GM18499 (cell line): Measurements from ENCODE around the gene TMEM245.

Experiments used
- ATAC-seq: cut with Tn5 transposase; IDR thresholded peaks from one replicate; pipeline ENCODE4 v1.9.1; 2021; ENCODE audit warnings: moderate number of reproducible peaks; ENCODE audit not compliant: insufficient read depth, unreplicated experiment

TMEM245 gene

GRCh38 chr9:109035684-109036423 is 83.9 kb downstream of the TMEM245 start:
- no peak for ATAC-seq

- no peak for ATAC-seq
These were observed 85.6 kb downstream of the TMEM245 start for GRCh38 chr9:109033941-109034700.

GRCh38 chr9:109031241-109031640 is 88.5 kb downstream of the TMEM245 start:
- no peak for ATAC-seq

- no peak for ATAC-seq
These were observed 89.3 kb downstream of the TMEM245 start for GRCh38 chr9:109030426-109030825.

- no peak for ATAC-seq
These were observed 91.3 kb downstream of the TMEM245 start for GRCh38 chr9:109028457-109028856.

GRCh38 chr9:109027176-109027575 is 92.6 kb downstream of the TMEM245 start:
- no peak for ATAC-seq

- ATAC-seq = no peak
These were observed 93.4 kb downstream of the TMEM245 start for GRCh38 chr9:109026306-109026705.

- ATAC-seq = no peak
These were observed 96.9 kb downstream of the TMEM245 start for GRCh38 chr9:109022873-109023272.

GRCh38 chr9:109020581-109021511 is 98.9 kb downstream of the TMEM245 start:
- ATAC-seq = no peak

- no peak for ATAC-seq
These were observed 99.6 kb downstream of the TMEM245 start for GRCh38 chr9:109020113-109020512.

- ATAC-seq = no peak
These were observed 100.3 kb downstream of the TMEM245 start for GRCh38 chr9:109019420-109019819.

GRCh38 chr9:109017493-109017892 is 102.3 kb downstream of the TMEM245 start:
- no peak for ATAC-seq

GRCh38 chr9:109017061-109017460 is 102.7 kb downstream of the TMEM245 start:
- no peak for ATAC-seq

GRCh38 chr9:109016132-109016531 is 103.6 kb downstream of the TMEM245 start:
- ATAC-seq = no peak

GRCh38 chr9:109014608-109015280 is 105.0 kb downstream of the TMEM245 start:
- ATAC-seq = no peak

GRCh38 chr9:109013679-109014607 is 105.8 kb downstream of the TMEM245 start:
- ATAC-seq = no peak

- ATAC-seq = peak; percentile 26
These were observed 106.7 kb downstream of the TMEM245 start, which contains the start of gene CTNNAL1 for GRCh38 chr9:109012876-109013678. TSS of gene CTNNAL1 (minus strand) at chr9:109013499. CDS start at chr9:109013442, 57 bp downstream.
